H1 (cell line): ENCODE measurements around the gene LRRC56. TPM values are rescaled to one million over a fixed set of nuclear protein-coding genes. Genes with fewer than 3 reads are reported as not detected.

Source experiments
- BACH1 ChIP-seq: IDR thresholded peaks from 2 replicates; pipeline ENCODE4 v1.6.1; 2012; ENCODE audit warnings: low read length, improper control_type of control experiment
- BCL11A ChIP-seq, 2 experiments: IDR thresholded peaks; one replicate each; pipeline ENCODE4 v1.6.1; 2011; ENCODE audit warnings: low read depth in 2 of 2, low read length in 2 of 2, mild to moderate bottlenecking in 2 of 2
- SIX5 ChIP-seq: IDR thresholded peaks from 2 replicates; pipeline ENCODE4 v1.6.1; 2011; ENCODE audit warnings: mild to moderate bottlenecking, low read depth, low read length
- SP4 ChIP-seq: IDR thresholded peaks from 2 replicates; pipeline ENCODE4 v1.6.1; 2012; ENCODE audit warnings: low read length, inconsistent platforms
- TAF7 ChIP-seq: optimal IDR thresholded peaks from 2 replicates; pipeline ENCODE3; 2011; ENCODE audit warnings: low read depth, mild to moderate bottlenecking, inconsistent platforms, low read length, moderate library complexity, borderline replicate concordance
- polyA plus RNA-seq, 7 experiments: library from polyadenylated mRNA; depleted of rRNA in 3 of 7; stranded (reverse) in 5 of 7; unstranded in 2 of 7; fragments of >200 nt in 5 of 7; fragments of 200-250 nt in 2 of 7; gene quantifications; 1 replicate in 5 of 7; 2 replicates in 1 of 7; 4 replicates in 1 of 7; pipeline versions ENCODE4 v1.2.1 to v1.2.3, GENCODE V29; 2011 to 2013; ENCODE audit warnings: missing spikeins in 2 of 7, mixed read lengths in 2 of 7
- total RNA-seq: library from RNA; stranded (reverse); fragmentation: NEBNext Ultra II Directional; extraction: Animal tissue kit (Norgen Biotek cat#: 25700); gene quantifications from 2 replicates; pipeline ENCODE4 v1.2.1, GENCODE V29; 2021
- TF ChIP-seq, protein P1 (sequence below): fragments of 300-600 bp; sonication (generic); IDR thresholded peaks from 2 replicates; pipeline ENCODE4 v1.7.1; 2012; ENCODE audit warnings: low read length, moderate library complexity, mild to moderate bottlenecking, inconsistent platforms; ENCODE audit not compliant: insufficient replicate concordance

LRRC56 gene
- total and polyA plus RNA-seq, 2 of the 8 experiments (the other 6 are each of a cell fraction or from before 2014, with no cell fraction given), result 0.94 to 1.9 TPM

DNA sequence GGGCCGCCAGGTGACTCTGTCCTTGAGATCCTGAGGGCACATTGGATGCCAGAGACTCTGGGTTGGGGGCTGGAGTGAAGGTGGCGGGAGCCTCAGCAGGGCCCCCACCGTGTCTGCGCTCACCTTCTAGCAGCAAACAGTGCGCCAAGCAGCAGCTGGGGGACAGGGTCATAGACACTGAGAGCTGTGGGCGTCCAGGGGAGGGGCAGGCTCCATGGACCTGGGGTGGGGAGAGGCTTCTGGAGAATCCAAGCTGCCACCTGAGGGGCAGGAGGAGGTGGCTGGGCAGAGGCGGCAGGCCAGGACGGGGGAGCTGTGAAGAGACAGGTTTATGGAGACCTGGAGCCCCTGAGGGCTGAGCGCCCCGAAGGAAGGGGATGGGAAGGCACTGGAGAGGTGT is 47.0 kb downstream of the LRRC56 start (continued):
- TF ChIP-seq SIX5 (no peak), BACH1 (no peak), SP4 (no peak), TAF7 (no peak), BCL11A (IDR thresholded peaks at IDR 0.05; ENCODE audit: low read depth in 2 of 2, low read length in 2 of 2) (no peak)
- TF ChIP-seq, protein P1, sequence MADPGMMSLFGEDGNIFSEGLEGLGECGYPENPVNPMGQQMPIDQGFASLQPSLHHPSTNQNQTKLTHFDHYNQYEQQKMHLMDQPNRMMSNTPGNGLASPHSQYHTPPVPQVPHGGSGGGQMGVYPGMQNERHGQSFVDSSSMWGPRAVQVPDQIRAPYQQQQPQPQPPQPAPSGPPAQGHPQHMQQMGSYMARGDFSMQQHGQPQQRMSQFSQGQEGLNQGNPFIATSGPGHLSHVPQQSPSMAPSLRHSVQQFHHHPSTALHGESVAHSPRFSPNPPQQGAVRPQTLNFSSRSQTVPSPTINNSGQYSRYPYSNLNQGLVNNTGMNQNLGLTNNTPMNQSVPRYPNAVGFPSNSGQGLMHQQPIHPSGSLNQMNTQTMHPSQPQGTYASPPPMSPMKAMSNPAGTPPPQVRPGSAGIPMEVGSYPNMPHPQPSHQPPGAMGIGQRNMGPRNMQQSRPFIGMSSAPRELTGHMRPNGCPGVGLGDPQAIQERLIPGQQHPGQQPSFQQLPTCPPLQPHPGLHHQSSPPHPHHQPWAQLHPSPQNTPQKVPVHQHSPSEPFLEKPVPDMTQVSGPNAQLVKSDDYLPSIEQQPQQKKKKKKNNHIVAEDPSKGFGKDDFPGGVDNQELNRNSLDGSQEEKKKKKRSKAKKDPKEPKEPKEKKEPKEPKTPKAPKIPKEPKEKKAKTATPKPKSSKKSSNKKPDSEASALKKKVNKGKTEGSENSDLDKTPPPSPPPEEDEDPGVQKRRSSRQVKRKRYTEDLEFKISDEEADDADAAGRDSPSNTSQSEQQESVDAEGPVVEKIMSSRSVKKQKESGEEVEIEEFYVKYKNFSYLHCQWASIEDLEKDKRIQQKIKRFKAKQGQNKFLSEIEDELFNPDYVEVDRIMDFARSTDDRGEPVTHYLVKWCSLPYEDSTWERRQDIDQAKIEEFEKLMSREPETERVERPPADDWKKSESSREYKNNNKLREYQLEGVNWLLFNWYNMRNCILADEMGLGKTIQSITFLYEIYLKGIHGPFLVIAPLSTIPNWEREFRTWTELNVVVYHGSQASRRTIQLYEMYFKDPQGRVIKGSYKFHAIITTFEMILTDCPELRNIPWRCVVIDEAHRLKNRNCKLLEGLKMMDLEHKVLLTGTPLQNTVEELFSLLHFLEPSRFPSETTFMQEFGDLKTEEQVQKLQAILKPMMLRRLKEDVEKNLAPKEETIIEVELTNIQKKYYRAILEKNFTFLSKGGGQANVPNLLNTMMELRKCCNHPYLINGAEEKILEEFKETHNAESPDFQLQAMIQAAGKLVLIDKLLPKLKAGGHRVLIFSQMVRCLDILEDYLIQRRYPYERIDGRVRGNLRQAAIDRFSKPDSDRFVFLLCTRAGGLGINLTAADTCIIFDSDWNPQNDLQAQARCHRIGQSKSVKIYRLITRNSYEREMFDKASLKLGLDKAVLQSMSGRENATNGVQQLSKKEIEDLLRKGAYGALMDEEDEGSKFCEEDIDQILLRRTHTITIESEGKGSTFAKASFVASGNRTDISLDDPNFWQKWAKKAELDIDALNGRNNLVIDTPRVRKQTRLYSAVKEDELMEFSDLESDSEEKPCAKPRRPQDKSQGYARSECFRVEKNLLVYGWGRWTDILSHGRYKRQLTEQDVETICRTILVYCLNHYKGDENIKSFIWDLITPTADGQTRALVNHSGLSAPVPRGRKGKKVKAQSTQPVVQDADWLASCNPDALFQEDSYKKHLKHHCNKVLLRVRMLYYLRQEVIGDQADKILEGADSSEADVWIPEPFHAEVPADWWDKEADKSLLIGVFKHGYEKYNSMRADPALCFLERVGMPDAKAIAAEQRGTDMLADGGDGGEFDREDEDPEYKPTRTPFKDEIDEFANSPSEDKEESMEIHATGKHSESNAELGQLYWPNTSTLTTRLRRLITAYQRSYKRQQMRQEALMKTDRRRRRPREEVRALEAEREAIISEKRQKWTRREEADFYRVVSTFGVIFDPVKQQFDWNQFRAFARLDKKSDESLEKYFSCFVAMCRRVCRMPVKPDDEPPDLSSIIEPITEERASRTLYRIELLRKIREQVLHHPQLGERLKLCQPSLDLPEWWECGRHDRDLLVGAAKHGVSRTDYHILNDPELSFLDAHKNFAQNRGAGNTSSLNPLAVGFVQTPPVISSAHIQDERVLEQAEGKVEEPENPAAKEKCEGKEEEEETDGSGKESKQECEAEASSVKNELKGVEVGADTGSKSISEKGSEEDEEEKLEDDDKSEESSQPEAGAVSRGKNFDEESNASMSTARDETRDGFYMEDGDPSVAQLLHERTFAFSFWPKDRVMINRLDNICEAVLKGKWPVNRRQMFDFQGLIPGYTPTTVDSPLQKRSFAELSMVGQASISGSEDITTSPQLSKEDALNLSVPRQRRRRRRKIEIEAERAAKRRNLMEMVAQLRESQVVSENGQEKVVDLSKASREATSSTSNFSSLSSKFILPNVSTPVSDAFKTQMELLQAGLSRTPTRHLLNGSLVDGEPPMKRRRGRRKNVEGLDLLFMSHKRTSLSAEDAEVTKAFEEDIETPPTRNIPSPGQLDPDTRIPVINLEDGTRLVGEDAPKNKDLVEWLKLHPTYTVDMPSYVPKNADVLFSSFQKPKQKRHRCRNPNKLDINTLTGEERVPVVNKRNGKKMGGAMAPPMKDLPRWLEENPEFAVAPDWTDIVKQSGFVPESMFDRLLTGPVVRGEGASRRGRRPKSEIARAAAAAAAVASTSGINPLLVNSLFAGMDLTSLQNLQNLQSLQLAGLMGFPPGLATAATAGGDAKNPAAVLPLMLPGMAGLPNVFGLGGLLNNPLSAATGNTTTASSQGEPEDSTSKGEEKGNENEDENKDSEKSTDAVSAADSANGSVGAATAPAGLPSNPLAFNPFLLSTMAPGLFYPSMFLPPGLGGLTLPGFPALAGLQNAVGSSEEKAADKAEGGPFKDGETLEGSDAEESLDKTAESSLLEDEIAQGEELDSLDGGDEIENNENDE, result no peak
